Measurements from ENCODE around the gene PDE3A. TPM values are rescaled to one million over a fixed set of nuclear protein-coding genes. Genes with fewer than 3 reads are reported as not detected.

The PDE3A gene
- total RNA-seq, 2 experiments from 2014 or later: not detected

DNA sequence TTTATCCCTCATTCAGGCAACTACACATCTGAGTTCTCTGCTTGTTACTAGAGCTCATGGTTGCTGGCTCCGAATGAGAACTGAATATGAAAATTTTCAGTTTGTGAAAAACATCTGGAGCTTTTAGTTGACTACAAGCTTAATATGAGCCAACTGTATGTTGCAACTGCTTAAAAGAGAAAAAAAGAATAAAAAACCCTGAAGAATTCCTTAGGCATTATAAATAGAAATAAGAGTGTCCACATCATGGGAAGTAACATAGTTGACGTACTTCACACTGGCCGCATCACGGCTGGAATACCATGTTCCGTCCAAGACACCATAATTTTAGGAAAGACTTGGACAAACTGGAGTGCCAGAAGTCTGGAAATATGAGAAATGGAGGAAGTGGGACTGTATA is 57.9 kb downstream of the PDE3A start:
- Histone ChIP-seq H3K4me3 (ENCODE audit: low read depth, low read length, poor library complexity, severe bottlenecking) (no peak overlapping the region), H3K4me1 (ENCODE audit: insufficient read depth, low read length, poor library complexity, severe bottlenecking) (no peaks in the 10 kb centered on the region), H4K20me1 (ENCODE audit: insufficient read depth, low read length) (no peaks in the 10 kb centered on the region), H3K27ac (ENCODE audit: low read depth, low read length, poor library complexity, severe bottlenecking) (no peak overlapping the region), H3K79me2 (ENCODE audit: insufficient read depth, low read depth, low read length) (no peaks in the 10 kb centered on the region), H3K36me3 (ENCODE audit: insufficient read depth, low read length) (no peaks in the 10 kb centered on the region), H3K9me3 (ENCODE audit: low read length) (no peaks in the 10 kb centered on the region), H2AFZ (ENCODE audit: low read length) (no peak overlapping the region), H3K9me2 (ENCODE audit: insufficient read depth, low read length) (no peaks in the 10 kb centered on the region), H3K4me2 (ENCODE audit: low read length) (no peak overlapping the region)
- CTCF ChIA-PET (ENCODE audit: unreplicated experiment): no interaction called here
- BruUV-seq (replicated peaks): no TSS peak
- intact Hi-C loops (cut with micrococcal nuclease; ENCODE audit: unreplicated experiment): no loop called here
- POLR2A ChIA-PET: no interaction called here
- no peak for DNase-seq (ENCODE audit: low spot score)
- TF ChIP-seq CTCF (conservative IDR thresholded peaks at IDR 0.05; ENCODE audit: low read length): no peak
- no peak for TF ChIP-seq EZH2phosphoT487 (IDR thresholded peaks at IDR 0.05; ENCODE audit: borderline replicate concordance, low read depth, low read length)

DNA sequence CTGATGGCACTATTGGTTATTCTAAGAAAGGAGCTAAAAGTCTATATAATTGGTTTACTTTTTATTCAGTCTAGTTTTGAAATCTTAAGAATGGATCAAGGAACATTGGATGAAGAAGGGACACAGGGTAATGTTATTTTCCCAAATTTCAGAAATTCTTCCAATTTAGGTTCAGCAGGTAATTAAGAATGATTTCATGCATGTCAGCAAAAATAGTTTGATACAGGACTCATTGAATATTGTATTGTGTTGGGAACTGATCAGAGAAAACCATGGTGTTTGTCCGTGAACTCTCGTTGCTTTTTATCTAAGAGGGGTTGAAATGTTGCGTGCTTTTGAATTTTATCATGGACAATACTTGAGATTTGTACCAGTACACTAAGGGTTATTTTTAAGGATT is 58.6 kb downstream of the PDE3A start:
- intact Hi-C loops (cut with micrococcal nuclease; ENCODE audit: unreplicated experiment): no loop called here
- BruUV-seq (replicated peaks): no TSS peak
- Histone ChIP-seq H3K9me2 (ENCODE audit: insufficient read depth, low read length) (no peaks in the 10 kb centered on the region), H3K27ac (ENCODE audit: low read depth, low read length, poor library complexity, severe bottlenecking) (no peak overlapping the region), H2AFZ (ENCODE audit: low read length) (no peak overlapping the region), H3K4me3 (ENCODE audit: low read depth, low read length, poor library complexity, severe bottlenecking) (no peak overlapping the region), H3K4me2 (ENCODE audit: low read length) (no peak overlapping the region), H4K20me1 (ENCODE audit: insufficient read depth, low read length) (no peaks in the 10 kb centered on the region), H3K36me3 (ENCODE audit: insufficient read depth, low read length) (no peaks in the 10 kb centered on the region), H3K79me2 (ENCODE audit: insufficient read depth, low read depth, low read length) (no peaks in the 10 kb centered on the region), H3K4me1 (ENCODE audit: insufficient read depth, low read length, poor library complexity, severe bottlenecking) (no peaks in the 10 kb centered on the region), H3K9me3 (ENCODE audit: low read length) (no peaks in the 10 kb centered on the region)
- ChIA-PET CTCF (ENCODE audit: unreplicated experiment) (no interaction called here), POLR2A (interaction anchor here (0.5 to 0.6 kb wide), 2 partner anchors 143 to 259 kb away, joined by 5 read pairs; no protein-coding TSS in a partner anchor)
- TF ChIP-seq EZH2phosphoT487 (IDR thresholded peaks at IDR 0.05; ENCODE audit: borderline replicate concordance, low read depth, low read length): no peak
- TF ChIP-seq CTCF (conservative IDR thresholded peaks at IDR 0.05; ENCODE audit: low read length): no peak
- DNase-seq (ENCODE audit: low spot score): no peak

DNA sequence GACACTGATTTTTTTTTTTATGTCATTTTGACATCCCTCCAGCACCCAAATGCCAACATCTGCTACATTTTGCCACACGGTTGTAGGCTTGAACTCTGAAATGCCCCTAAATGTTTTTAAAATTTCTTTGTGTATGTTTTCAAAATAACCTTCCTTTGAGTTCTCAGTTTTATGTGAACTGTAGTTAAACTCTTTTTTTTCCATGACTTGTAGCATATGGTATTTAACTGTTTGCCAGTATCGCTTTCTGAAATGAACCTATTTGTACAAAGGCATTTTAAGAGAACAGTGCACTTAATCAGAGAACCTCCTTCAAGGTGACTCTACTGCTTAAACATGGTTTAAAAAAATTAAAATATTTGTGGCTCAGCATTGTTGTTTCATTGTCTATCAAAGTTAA is 61.5 kb downstream of the PDE3A start:
- intact Hi-C loops (cut with micrococcal nuclease; ENCODE audit: unreplicated experiment): no loop called here
- no peak for DNase-seq (ENCODE audit: low spot score)
- Histone ChIP-seq H3K27ac (ENCODE audit: low read depth, low read length, poor library complexity, severe bottlenecking) (no peak overlapping the region), H3K9me3 (ENCODE audit: low read length) (no peaks in the 10 kb centered on the region), H3K4me3 (ENCODE audit: low read depth, low read length, poor library complexity, severe bottlenecking) (no peak overlapping the region), H4K20me1 (ENCODE audit: insufficient read depth, low read length) (no peaks in the 10 kb centered on the region), H3K4me1 (ENCODE audit: insufficient read depth, low read length, poor library complexity, severe bottlenecking) (no peaks in the 10 kb centered on the region), H3K9me2 (ENCODE audit: insufficient read depth, low read length) (no peaks in the 10 kb centered on the region), H3K4me2 (ENCODE audit: low read length) (no peak overlapping the region), H2AFZ (ENCODE audit: low read length) (no peak overlapping the region), H3K79me2 (ENCODE audit: insufficient read depth, low read depth, low read length) (no peaks in the 10 kb centered on the region), H3K36me3 (ENCODE audit: insufficient read depth, low read length) (no peaks in the 10 kb centered on the region)
- BruUV-seq (replicated peaks): no TSS peak
- POLR2A ChIA-PET: no interaction called here
- no peak for TF ChIP-seq CTCF (conservative IDR thresholded peaks at IDR 0.05; ENCODE audit: low read length)
- TF ChIP-seq EZH2phosphoT487 (IDR thresholded peaks at IDR 0.05; ENCODE audit: borderline replicate concordance, low read depth, low read length): no peak
- CTCF ChIA-PET (ENCODE audit: unreplicated experiment): no interaction called here
